Measurements from ENCODE around the gene DDR1. TPM values are rescaled to one million over a fixed set of nuclear protein-coding genes. Genes with fewer than 3 reads are reported as not detected.
"Not testable (repeated sequence)": the region's sequence is repeated elsewhere in the genome, so short reads cannot be mapped to it uniquely, and the experiment has no call there.

Gene DDR1
- total and polyA plus RNA-seq, 2 experiments from 2014 or later: 58.3 to 154 TPM

- Mint-ChIP-seq H3K27me3 (ENCODE audit: insufficient read depth, low read depth, poor library complexity) (peaks cover 16% of the 10 kb centered on the region), H3K9me3 (peaks cover 14% of the 10 kb centered on the region), H3K36me3 (ENCODE audit: low read depth) (peaks cover 54% of the 10 kb centered on the region), H3K4me1 (peaks cover 20% of the 10 kb centered on the region)
- DNase-seq (ENCODE audit: low spot score); H3K4me1 ChIP-seq (ENCODE audit: insufficient read depth); H3K4me2 ChIP-seq; H3F3A ChIP-seq (replicated peaks; ENCODE audit: low read depth); ATAC-seq; H2AFZ ChIP-seq; H3K79me2 ChIP-seq (replicated peaks; ENCODE audit: insufficient read depth); H3K36me3 ChIP-seq (ENCODE audit: insufficient read depth); H3K4me3 ChIP-seq; H3K27ac Mint-ChIP-seq; H3K9me2 ChIP-seq (ENCODE audit: insufficient read depth); H3K27me3 ChIP-seq (ENCODE audit: insufficient read depth); H3K4me3 Mint-ChIP-seq; H4K20me1 ChIP-seq (replicated peaks; ENCODE audit: insufficient read depth); H3K27ac ChIP-seq (ENCODE audit: low read depth): not testable (repeated sequence)
Observed at GRCh38 chr6:30927080-30927479, 42.8 kb downstream of the DDR1 start.

GRCh38 chr6:30928677-30929076 is 44.4 kb downstream of the DDR1 start:
- no peaks in the 10 kb centered on the region for H3K9me2 ChIP-seq (ENCODE audit: insufficient read depth)
- H3K4me1 Mint-ChIP-seq: peaks cover 6% of the 10 kb centered on the region; the same call in 2 of the 3 replicates
- H3K4me1 ChIP-seq (ENCODE audit: insufficient read depth): no peaks in the 10 kb centered on the region
- ATAC-seq: no peak
- H3K79me2 ChIP-seq (replicated peaks; ENCODE audit: insufficient read depth): no peaks in the 10 kb centered on the region
- TF ChIP-seq ZNF462 (CRISPR knock-in tag; IDR thresholded peaks at IDR 0.05): no peak
- no peak for TF ChIP-seq REST (IDR thresholded peaks at IDR 0.05; ENCODE audit: unreplicated experiment)
- no peak for TF ChIP-seq EZH2 (IDR thresholded peaks at IDR 0.05; ENCODE audit: low read depth, unreplicated experiment)
- TF ChIP-seq JUNB (IDR thresholded peaks at IDR 0.05; ENCODE audit: unreplicated experiment): no peak
- TF ChIP-seq STAT1 (IDR thresholded peaks at IDR 0.05; ENCODE audit: unreplicated experiment): no peak
- no peak for TF ChIP-seq ZNF114 (CRISPR knock-in tag; IDR thresholded peaks at IDR 0.05)
- TF ChIP-seq ETS1 (IDR thresholded peaks at IDR 0.05): no peak
- no peak for TF ChIP-seq POLR2AphosphoS5 (IDR thresholded peaks at IDR 0.05; ENCODE audit: low read depth)
- no peak for TF ChIP-seq EZH2phosphoT487 (IDR thresholded peaks at IDR 0.05; ENCODE audit: unreplicated experiment)
- TF ChIP-seq ZNF331 (CRISPR knock-in tag; IDR thresholded peaks at IDR 0.05; ENCODE audit: low read depth): no peak
- no peak for TF ChIP-seq NANOG (IDR thresholded peaks at IDR 0.05; ENCODE audit: borderline replicate concordance)
- peaks cover 39% of the 10 kb centered on the region for H3K36me3 Mint-ChIP-seq (ENCODE audit: low read depth)
- no peaks in the 10 kb centered on the region; the same call in 1 of the 2 replicates for H4K20me1 ChIP-seq (replicated peaks; ENCODE audit: insufficient read depth)
- H2AFZ ChIP-seq: no peak overlapping the region
- peaks cover 13% of the 10 kb centered on the region for H3K27me3 Mint-ChIP-seq (ENCODE audit: insufficient read depth, low read depth, poor library complexity)
- no peak overlapping the region for H3K27ac Mint-ChIP-seq
- H3F3A ChIP-seq (replicated peaks; ENCODE audit: low read depth): no peaks in the 10 kb centered on the region
- no peak for DNase-seq (ENCODE audit: low spot score)
- H3K9me3 Mint-ChIP-seq: peaks cover 14% of the 10 kb centered on the region
- no peak overlapping the region for H3K27ac ChIP-seq (ENCODE audit: low read depth)
- H3K4me3 Mint-ChIP-seq: no peak overlapping the region
- no peak overlapping the region for H3K4me3 ChIP-seq
- H3K36me3 ChIP-seq (ENCODE audit: insufficient read depth): no peaks in the 10 kb centered on the region
- H3K27me3 ChIP-seq (ENCODE audit: insufficient read depth): no peaks in the 10 kb centered on the region
- no peak overlapping the region for H3K4me2 ChIP-seq

All from GM23338 (cell line).